ENCODE measurements around the gene CPM. TPM values are rescaled to one million over a fixed set of nuclear protein-coding genes. Genes with fewer than 3 reads are reported as not detected.
A peak's percentile ranks its signal among the peaks of the same experiment; 100 is the strongest.

The CPM gene
- polyA plus RNA-seq, 3 donors, result 8.4 to 32.4 (median 26.2) TPM

DNA sequence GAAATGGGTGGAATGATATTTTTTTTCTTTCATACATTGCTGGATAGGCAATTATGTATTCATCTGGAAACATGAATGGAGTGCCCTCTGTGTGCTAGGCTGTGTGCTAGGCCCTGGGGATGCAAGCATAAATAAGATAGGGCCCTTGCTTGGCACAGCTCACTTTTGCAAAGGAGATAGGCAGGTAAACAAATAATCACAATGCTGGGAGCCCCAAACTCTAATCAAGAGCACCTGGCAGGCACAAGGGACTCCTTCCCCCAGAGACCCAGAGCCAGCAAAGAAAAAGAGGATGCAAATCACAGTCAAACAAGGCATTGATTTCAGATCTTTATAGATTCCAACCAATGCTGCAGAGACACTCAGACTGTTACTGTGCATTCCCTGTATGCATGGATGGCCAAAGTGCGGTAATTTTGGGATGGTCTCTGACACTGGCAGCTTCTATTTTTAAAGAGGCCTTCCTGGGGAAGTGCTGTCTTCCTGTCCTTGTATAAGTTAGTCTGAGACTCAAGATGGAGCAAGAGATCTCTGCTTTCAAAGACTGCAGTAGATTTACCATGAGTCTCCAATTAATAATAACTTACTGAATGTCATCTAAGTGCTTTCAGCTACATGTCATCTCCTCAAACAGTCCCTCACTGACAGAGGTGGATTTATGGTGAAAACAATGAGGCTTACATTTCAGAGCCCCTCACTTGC lies 45.1 kb upstream of the CPM start:
- Mint-ChIP-seq H3K4me1 (peaks cover 16% of the 10 kb centered on the region), H3K4me3 (no peak overlapping the region), H3K27me3 (ENCODE audit: low read depth in 3 of 3) (peaks cover 0 to 2% (median 0%) of the 10 kb centered on the region in 3 donors), H3K36me3 (peaks cover 3% of the 10 kb centered on the region in 2 donors), H3K9me3 (peaks cover 7 to 14% (median 10%) of the 10 kb centered on the region in 7 donors), H3K27ac (peak overlapping the region in 5 of 7 donors; percentile 19 to 82 (median 61))
- TF ChIP-seq, protein P1, sequence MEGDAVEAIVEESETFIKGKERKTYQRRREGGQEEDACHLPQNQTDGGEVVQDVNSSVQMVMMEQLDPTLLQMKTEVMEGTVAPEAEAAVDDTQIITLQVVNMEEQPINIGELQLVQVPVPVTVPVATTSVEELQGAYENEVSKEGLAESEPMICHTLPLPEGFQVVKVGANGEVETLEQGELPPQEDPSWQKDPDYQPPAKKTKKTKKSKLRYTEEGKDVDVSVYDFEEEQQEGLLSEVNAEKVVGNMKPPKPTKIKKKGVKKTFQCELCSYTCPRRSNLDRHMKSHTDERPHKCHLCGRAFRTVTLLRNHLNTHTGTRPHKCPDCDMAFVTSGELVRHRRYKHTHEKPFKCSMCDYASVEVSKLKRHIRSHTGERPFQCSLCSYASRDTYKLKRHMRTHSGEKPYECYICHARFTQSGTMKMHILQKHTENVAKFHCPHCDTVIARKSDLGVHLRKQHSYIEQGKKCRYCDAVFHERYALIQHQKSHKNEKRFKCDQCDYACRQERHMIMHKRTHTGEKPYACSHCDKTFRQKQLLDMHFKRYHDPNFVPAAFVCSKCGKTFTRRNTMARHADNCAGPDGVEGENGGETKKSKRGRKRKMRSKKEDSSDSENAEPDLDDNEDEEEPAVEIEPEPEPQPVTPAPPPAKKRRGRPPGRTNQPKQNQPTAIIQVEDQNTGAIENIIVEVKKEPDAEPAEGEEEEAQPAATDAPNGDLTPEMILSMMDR (IDR thresholded peaks at IDR 0.05), result no peak
- Histone ChIP-seq H3K9me3 (replicated peaks in 1 of 2; ENCODE audit: control insufficient read depth in 1 of 2, insufficient read depth in 1 of 2, low read length in 2 of 2) (peaks cover 5 to 6% of the 10 kb centered on the region in 2 donors), H3K27ac (ENCODE audit: low read depth in 1 of 2, low read length in 2 of 2) (peak overlapping the region in 1 of 2 donors; percentile 5), H3K79me2 (ENCODE audit: insufficient read depth, low read length) (no peaks in the 10 kb centered on the region), H2AFZ (ENCODE audit: insufficient read depth, low read depth, low read length, poor library complexity, severe bottlenecking) (peak overlapping the region; percentile 6), H3K4me3 (replicated peaks in 1 of 3; ENCODE audit: low read depth in 2 of 3, low read length in 3 of 3) (peak overlapping the region in 1 of 3 experiments; percentile 21), H3K4me1 (ENCODE audit: control insufficient read depth in 1 of 2, insufficient read depth in 2 of 2, low read length in 2 of 2) (peaks cover 15 to 16% of the 10 kb centered on the region in 2 donors), H4K20me1 (ENCODE audit: insufficient read depth, low read length) (no peaks in the 10 kb centered on the region), H3K27me3 (ENCODE audit: control insufficient read depth in 2 of 2, insufficient read depth in 2 of 2, low read length in 2 of 2) (no peaks in the 10 kb centered on the region), H3K36me3 (replicated peaks in 1 of 2; ENCODE audit: control insufficient read depth in 1 of 2, insufficient read depth in 2 of 2, low read length in 2 of 2) (no peaks in the 10 kb centered on the region), H3K9ac (ENCODE audit: insufficient read depth, low read length, poor library complexity, severe bottlenecking) (no peak overlapping the region), H3K4me2 (replicated peaks; ENCODE audit: extremely low read depth, low read length, poor library complexity, severe bottlenecking) (peak overlapping the region; percentile 34)
- WGBS (ENCODE audit: insufficient coverage), result no CpG with 5 or more reads among the region's 1 CpG
- intact Hi-C loops (cut with micrococcal nuclease), result no loop called here
- DNase-seq, result no peak

DNA sequence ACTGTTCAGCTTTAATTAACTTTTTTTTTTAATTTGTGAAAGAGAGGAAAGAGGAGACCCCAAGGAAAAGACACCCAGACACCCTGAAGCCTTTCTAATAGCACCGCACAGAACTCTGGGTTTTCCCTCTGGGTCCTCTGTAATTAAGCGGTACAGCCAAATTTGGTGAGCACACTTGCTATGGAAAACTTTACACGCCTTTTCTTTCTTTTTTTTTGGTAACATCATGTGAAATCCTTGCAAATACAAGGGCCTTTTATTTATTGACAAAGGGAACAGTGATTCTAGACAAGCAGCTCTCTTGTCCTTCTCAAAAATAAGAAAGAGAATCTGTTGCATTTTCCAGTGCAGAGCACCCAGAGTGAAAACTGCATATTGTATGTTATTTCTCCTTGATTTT lies 44.4 kb upstream of the CPM start:
- Histone ChIP-seq H3K4me2 (replicated peaks; ENCODE audit: extremely low read depth, low read length, poor library complexity, severe bottlenecking) (no peak overlapping the region), H3K9me3 (replicated peaks in 1 of 2; ENCODE audit: control insufficient read depth in 1 of 2, insufficient read depth in 1 of 2, low read length in 2 of 2) (no peaks in the 10 kb centered on the region), H3K4me1 (ENCODE audit: control insufficient read depth in 1 of 2, insufficient read depth in 2 of 2, low read length in 2 of 2) (peaks cover 15 to 16% of the 10 kb centered on the region in 2 donors), H2AFZ (ENCODE audit: insufficient read depth, low read depth, low read length, poor library complexity, severe bottlenecking) (no peak overlapping the region), H3K27me3 (ENCODE audit: control insufficient read depth in 2 of 2, insufficient read depth in 2 of 2, low read length in 2 of 2) (no peaks in the 10 kb centered on the region), H3K79me2 (ENCODE audit: insufficient read depth, low read length) (no peaks in the 10 kb centered on the region), H3K36me3 (replicated peaks in 1 of 2; ENCODE audit: control insufficient read depth in 1 of 2, insufficient read depth in 2 of 2, low read length in 2 of 2) (no peaks in the 10 kb centered on the region), H3K4me3 (replicated peaks in 1 of 3; ENCODE audit: low read depth in 2 of 3, low read length in 3 of 3) (no peak overlapping the region), H3K9ac (ENCODE audit: insufficient read depth, low read length, poor library complexity, severe bottlenecking) (no peak overlapping the region), H4K20me1 (ENCODE audit: insufficient read depth, low read length) (no peaks in the 10 kb centered on the region), H3K27ac (ENCODE audit: low read depth in 1 of 2, low read length in 2 of 2) (no peak overlapping the region)
- WGBS (ENCODE audit: insufficient coverage), result 100% methylated on average over 3 of the region's 3 CpGs
- H3K4me3 Mint-ChIP-seq, result no peak overlapping the region
- no peak overlapping the region for H3K27ac Mint-ChIP-seq
- peaks cover 20% of the 10 kb centered on the region for H3K4me1 Mint-ChIP-seq
- DNase-seq, result no peak
- H3K27me3 Mint-ChIP-seq (ENCODE audit: low read depth in 3 of 3), result peaks cover 0 to 2% (median 0%) of the 10 kb centered on the region in 3 donors
- intact Hi-C loops (cut with micrococcal nuclease), result no loop called here
- peaks cover 0 to 9% (median 5%) of the 10 kb centered on the region in 7 donors for H3K9me3 Mint-ChIP-seq
- H3K36me3 Mint-ChIP-seq, result peaks cover 3% of the 10 kb centered on the region in 2 donors
- TF ChIP-seq, protein P1 (IDR thresholded peaks at IDR 0.05), result no peak
